ENCODE measurements around the gene ABCA1.
A peak's percentile ranks its signal among the peaks of the same experiment; 100 is the strongest.
"Not testable (repeated sequence)": the region's sequence is repeated elsewhere in the genome, so short reads cannot be mapped to it uniquely, and the experiment has no call there.

The ABCA1 gene

GRCh38 chr9:104774132-104774531 is 153.8 kb downstream of the ABCA1 start:
- H3K4me2 ChIP-seq (ENCODE audit: low read depth, low read length, poor library complexity, severe bottlenecking), result no peak overlapping the region

DNA sequence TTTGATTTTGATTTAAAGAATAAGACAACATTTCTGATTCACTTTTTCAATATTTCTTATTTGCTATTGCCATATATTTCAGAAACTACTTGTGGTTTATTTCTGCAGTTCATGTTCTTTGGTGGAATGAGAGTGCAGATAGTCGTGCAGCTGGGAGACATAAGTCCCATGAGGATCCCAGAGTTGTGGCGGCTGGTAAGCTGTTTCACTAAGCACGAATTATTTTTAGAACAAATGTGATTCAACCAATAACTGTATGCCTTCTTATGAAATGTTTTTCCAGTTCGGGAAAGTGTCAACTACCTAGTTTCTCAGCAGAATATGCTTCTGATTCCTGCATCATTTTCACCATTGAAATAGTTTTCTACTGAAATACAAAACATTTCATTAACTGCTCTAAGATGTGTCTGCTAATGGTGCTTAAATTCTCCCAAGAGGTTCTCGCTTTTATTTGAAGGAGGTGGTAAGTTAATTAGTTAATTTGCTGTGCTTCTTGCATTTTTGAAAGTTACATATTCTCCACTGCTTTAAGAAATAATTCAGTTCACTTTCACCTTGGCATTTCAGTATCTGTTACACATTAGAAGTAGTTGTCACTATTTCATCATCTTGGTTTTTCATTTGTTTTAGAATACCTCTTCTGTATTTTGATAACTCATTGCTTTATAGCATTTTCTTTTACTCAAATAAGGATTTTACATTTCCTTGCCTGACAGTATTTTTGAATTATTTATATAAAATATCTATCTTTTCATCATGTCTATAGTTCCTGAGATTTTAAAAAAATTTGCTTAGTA is 155.0 kb downstream of the ABCA1 start:
- Histone ChIP-seq H3K9me2 (replicated peaks; ENCODE audit: insufficient read depth, low read length) (no peaks in the 10 kb centered on the region), H3F3A (ENCODE audit: insufficient read depth) (peaks cover 5% of the 10 kb centered on the region; the same call in 1 of the 2 replicates), H3K27ac (ENCODE audit: low read depth, low read length) (no peak overlapping the region), H3K4me3 (ENCODE audit: insufficient read depth, low read length, poor library complexity, severe bottlenecking) (no peak overlapping the region), H2AFZ (ENCODE audit: low read depth, low read length, severe bottlenecking) (no peak overlapping the region), H4K20me1 (ENCODE audit: low read depth, low read length) (no peaks in the 10 kb centered on the region), H3K9me3 (ENCODE audit: insufficient read depth, low read length) (no peaks in the 10 kb centered on the region), H3K27me3 (ENCODE audit: low read length) (no peaks in the 10 kb centered on the region), H3K9ac (ENCODE audit: low read length) (no peak overlapping the region), H3K4me2 (ENCODE audit: low read depth, low read length, poor library complexity, severe bottlenecking) (no peak overlapping the region), H3K79me2 (ENCODE audit: insufficient read depth, low read length) (no peaks in the 10 kb centered on the region), H3K36me3 (ENCODE audit: low read length) (no peaks in the 10 kb centered on the region)
- TF ChIP-seq, protein P1, sequence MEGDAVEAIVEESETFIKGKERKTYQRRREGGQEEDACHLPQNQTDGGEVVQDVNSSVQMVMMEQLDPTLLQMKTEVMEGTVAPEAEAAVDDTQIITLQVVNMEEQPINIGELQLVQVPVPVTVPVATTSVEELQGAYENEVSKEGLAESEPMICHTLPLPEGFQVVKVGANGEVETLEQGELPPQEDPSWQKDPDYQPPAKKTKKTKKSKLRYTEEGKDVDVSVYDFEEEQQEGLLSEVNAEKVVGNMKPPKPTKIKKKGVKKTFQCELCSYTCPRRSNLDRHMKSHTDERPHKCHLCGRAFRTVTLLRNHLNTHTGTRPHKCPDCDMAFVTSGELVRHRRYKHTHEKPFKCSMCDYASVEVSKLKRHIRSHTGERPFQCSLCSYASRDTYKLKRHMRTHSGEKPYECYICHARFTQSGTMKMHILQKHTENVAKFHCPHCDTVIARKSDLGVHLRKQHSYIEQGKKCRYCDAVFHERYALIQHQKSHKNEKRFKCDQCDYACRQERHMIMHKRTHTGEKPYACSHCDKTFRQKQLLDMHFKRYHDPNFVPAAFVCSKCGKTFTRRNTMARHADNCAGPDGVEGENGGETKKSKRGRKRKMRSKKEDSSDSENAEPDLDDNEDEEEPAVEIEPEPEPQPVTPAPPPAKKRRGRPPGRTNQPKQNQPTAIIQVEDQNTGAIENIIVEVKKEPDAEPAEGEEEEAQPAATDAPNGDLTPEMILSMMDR (IDR thresholded peaks at IDR 0.05; ENCODE audit: insufficient read depth, low read length, poor library complexity, severe bottlenecking), result no peak

More at GRCh38 chr9:104774132-104774531, 153.8 kb downstream of the ABCA1 start:
- no peaks in the 10 kb centered on the region for H3K9me3 ChIP-seq (ENCODE audit: insufficient read depth, low read length)
- H3F3A ChIP-seq (ENCODE audit: insufficient read depth), result peaks cover 5% of the 10 kb centered on the region; the same call in 1 of the 2 replicates
- H3K79me2 ChIP-seq (ENCODE audit: insufficient read depth, low read length), result no peaks in the 10 kb centered on the region
- no peaks in the 10 kb centered on the region for H3K27me3 ChIP-seq (ENCODE audit: low read length)
- H3K9ac ChIP-seq (ENCODE audit: low read length), result no peak overlapping the region
- H2AFZ ChIP-seq (ENCODE audit: low read depth, low read length, severe bottlenecking), result no peak overlapping the region
- no peaks in the 10 kb centered on the region for H3K36me3 ChIP-seq (ENCODE audit: low read length)
- no peaks in the 10 kb centered on the region for H3K9me2 ChIP-seq (replicated peaks; ENCODE audit: insufficient read depth, low read length)
- no peaks in the 10 kb centered on the region for H4K20me1 ChIP-seq (ENCODE audit: low read depth, low read length)
- no peak overlapping the region for H3K4me3 ChIP-seq (ENCODE audit: insufficient read depth, low read length, poor library complexity, severe bottlenecking)
- no peak for TF ChIP-seq EZH2phosphoT487 (conservative IDR thresholded peaks at IDR 0.05; ENCODE audit: low read length)
- TF ChIP-seq, protein P1 (IDR thresholded peaks at IDR 0.05; ENCODE audit: insufficient read depth, low read length, poor library complexity, severe bottlenecking), result no peak
- H3K27ac ChIP-seq (ENCODE audit: low read depth, low read length), result no peak overlapping the region

GRCh38 chr9:104769655-104770054 is 158.3 kb downstream of the ABCA1 start:
- peak overlapping the region; percentile 14; the same call in 1 of the 2 replicates for H3K27ac ChIP-seq (ENCODE audit: low read depth, low read length)
- TF ChIP-seq, protein P1 (IDR thresholded peaks at IDR 0.05; ENCODE audit: insufficient read depth, low read length, poor library complexity, severe bottlenecking), result no peak
- no peak for TF ChIP-seq EZH2phosphoT487 (conservative IDR thresholded peaks at IDR 0.05; ENCODE audit: low read length)
- H3K9ac ChIP-seq (ENCODE audit: low read length), result no peak overlapping the region
- H2AFZ ChIP-seq (ENCODE audit: low read depth, low read length, severe bottlenecking), result peak overlapping the region; percentile 28
- H3F3A ChIP-seq (ENCODE audit: insufficient read depth), result peaks cover 5% of the 10 kb centered on the region; the same call in 1 of the 2 replicates
- H3K4me3 ChIP-seq (ENCODE audit: insufficient read depth, low read length, poor library complexity, severe bottlenecking), result no peak overlapping the region
- H3K79me2 ChIP-seq (ENCODE audit: insufficient read depth, low read length), result no peaks in the 10 kb centered on the region
- no peaks in the 10 kb centered on the region for H4K20me1 ChIP-seq (ENCODE audit: low read depth, low read length)
- H3K9me2 ChIP-seq (replicated peaks; ENCODE audit: insufficient read depth, low read length), result no peaks in the 10 kb centered on the region
- H3K36me3 ChIP-seq (ENCODE audit: low read length), result no peaks in the 10 kb centered on the region
- no peaks in the 10 kb centered on the region for H3K9me3 ChIP-seq (ENCODE audit: insufficient read depth, low read length)
- H3K27me3 ChIP-seq (ENCODE audit: low read length), result no peaks in the 10 kb centered on the region
- peak overlapping the region; percentile 46 for H3K4me2 ChIP-seq (ENCODE audit: low read depth, low read length, poor library complexity, severe bottlenecking)

DNA sequence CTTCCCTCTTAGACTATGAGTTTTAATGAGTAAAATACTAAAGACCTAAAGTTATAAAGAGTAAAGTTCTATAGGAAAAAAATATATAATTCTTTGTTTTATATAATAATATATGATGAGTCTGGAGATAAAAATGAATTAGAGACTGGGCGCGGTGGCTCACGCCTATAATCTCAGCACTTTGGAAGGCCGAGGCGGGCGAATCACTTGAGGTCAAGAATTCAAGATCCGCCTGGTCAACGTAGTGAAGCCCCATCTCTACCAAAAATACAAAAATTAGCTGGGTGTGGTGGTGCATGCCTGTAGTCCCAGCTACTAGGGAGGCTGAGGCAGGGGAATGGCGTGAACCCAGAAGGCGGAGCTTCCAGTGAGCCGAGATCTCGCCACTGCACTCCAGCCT is 158.9 kb downstream of the ABCA1 start:
- H3K9me3 ChIP-seq (ENCODE audit: insufficient read depth, low read length); H3F3A ChIP-seq (ENCODE audit: insufficient read depth); H3K9ac ChIP-seq (ENCODE audit: low read length); H3K79me2 ChIP-seq (ENCODE audit: insufficient read depth, low read length); H2AFZ ChIP-seq (ENCODE audit: low read depth, low read length, severe bottlenecking); H3K27ac ChIP-seq (ENCODE audit: low read depth, low read length); H3K36me3 ChIP-seq (ENCODE audit: low read length); H3K9me2 ChIP-seq (replicated peaks; ENCODE audit: insufficient read depth, low read length); H4K20me1 ChIP-seq (ENCODE audit: low read depth, low read length); H3K4me3 ChIP-seq (ENCODE audit: insufficient read depth, low read length, poor library complexity, severe bottlenecking); H3K4me2 ChIP-seq (ENCODE audit: low read depth, low read length, poor library complexity, severe bottlenecking); H3K27me3 ChIP-seq (ENCODE audit: low read length): not testable (repeated sequence)

Measured in SU-DHL-6 (cell line).